ENCODE measurements around the gene GATB. TPM values are rescaled to one million over a fixed set of nuclear protein-coding genes. Genes with fewer than 3 reads are reported as not detected.

The GATB gene
- total RNA-seq, 2 donors from 2014 or later, result 28.1 to 131 TPM

DNA sequence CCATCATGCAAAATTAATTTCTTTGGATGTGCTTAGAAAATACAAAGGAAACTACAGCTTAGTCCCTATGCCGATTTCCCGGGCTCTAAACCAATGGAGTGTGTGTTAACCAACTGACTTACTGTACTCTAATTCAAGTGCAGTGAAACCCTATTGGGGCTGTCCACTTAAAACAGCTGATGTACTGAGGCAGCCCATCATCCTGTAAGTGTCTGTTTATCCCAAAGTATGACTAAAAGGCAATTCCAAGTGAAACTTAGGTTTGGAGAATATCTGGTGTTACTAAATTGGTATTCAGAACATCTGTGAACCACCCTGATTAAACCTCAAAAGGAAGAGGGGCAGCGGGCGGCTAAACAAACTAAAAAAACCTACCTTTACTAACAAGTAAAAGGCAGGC lies 79.7 kb downstream of the GATB start:
- H3K27ac ChIP-seq, result no peak overlapping the region
- H3K4me3 ChIP-seq, result no peak overlapping the region
- H3K36me3 ChIP-seq, result peaks cover 3% of the 10 kb centered on the region
- no peak for DNase-seq (ENCODE audit: low spot score)
- H3K4me1 ChIP-seq, result peaks cover 0 to 7% of the 10 kb centered on the region in 2 donors
- H3K27me3 ChIP-seq, result no peaks in the 10 kb centered on the region
- H3K9me3 ChIP-seq, result no peaks in the 10 kb centered on the region
- TF ChIP-seq CTCF (IDR thresholded peaks at IDR 0.05), result no peak

DNA sequence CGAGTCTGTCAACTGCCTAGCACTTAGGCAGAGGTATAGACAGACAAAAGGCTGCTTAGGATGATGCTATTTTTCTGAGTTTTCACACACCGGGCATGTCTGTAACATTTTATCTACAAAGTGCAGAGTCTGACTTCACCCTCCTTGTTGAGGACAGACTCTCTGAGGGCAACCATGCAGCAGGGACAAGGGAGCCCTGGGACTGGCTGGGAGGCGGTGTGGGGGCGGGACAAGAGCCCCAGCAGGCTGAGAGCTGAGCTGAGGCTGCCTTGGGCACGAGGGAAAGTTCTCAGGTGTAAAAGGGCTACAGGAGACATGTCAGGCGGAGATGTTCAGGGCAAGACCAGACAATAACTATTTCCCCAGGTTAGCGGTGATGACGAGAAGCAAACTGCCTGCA lies 81.6 kb downstream of the GATB start:
- H3K36me3 ChIP-seq, result peaks cover 3% of the 10 kb centered on the region
- H3K9me3 ChIP-seq, result no peaks in the 10 kb centered on the region
- H3K4me3 ChIP-seq, result no peak overlapping the region
- no peaks in the 10 kb centered on the region for H3K27me3 ChIP-seq
- peaks cover 0 to 15% of the 10 kb centered on the region in 2 donors for H3K4me1 ChIP-seq
- DNase-seq (ENCODE audit: low spot score), result no peak
- TF ChIP-seq CTCF (IDR thresholded peaks at IDR 0.05), result no peak
- H3K27ac ChIP-seq, result no peak overlapping the region

DNA sequence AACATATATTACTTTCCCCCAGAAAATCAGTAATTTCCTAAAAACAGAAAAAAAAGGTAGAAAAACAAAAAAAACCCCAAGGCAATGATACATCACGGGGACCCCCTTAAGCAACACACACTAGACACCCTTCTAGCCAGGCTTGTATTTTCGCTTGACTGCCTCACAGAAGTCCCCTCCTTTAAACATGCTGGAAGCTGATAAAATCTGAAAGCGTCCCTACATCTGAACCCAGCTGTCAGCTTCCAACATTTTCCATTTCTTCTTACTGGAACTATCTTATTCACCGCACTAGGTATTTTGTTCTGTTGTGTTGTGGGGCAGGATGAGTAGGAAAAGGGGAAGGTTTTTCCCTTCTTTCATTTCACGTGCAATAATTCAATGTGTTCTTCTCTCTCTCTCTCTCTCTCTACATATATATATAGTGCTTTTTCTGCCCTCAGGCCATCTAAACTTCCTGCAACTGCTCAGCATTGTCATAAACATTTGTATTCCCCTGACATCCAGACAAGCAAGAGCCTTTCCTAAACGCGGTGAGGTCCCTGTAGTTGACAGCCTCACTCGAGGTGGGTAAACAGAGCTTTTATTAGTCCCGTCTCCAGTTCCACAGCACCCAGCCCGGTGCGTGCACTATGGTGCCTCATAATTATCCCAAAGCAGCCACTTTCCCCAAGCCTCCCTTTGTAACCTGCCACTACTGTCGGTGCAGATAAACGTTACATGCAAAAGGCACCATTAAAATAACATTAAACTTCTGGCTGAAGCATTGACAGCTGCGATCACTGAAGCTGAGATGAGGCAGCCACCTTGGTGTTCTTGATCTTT lies 82.5 kb downstream of the GATB start:
- peaks cover 0 to 25% of the 10 kb centered on the region in 2 donors for H3K4me1 ChIP-seq
- no peak for DNase-seq (ENCODE audit: low spot score)
- no peak overlapping the region for H3K27ac ChIP-seq
- peaks cover 3% of the 10 kb centered on the region for H3K36me3 ChIP-seq
- H3K9me3 ChIP-seq, result no peaks in the 10 kb centered on the region
- H3K27me3 ChIP-seq, result no peaks in the 10 kb centered on the region
- H3K4me3 ChIP-seq, result no peak overlapping the region
- no peak for TF ChIP-seq CTCF (IDR thresholded peaks at IDR 0.05)

DNA sequence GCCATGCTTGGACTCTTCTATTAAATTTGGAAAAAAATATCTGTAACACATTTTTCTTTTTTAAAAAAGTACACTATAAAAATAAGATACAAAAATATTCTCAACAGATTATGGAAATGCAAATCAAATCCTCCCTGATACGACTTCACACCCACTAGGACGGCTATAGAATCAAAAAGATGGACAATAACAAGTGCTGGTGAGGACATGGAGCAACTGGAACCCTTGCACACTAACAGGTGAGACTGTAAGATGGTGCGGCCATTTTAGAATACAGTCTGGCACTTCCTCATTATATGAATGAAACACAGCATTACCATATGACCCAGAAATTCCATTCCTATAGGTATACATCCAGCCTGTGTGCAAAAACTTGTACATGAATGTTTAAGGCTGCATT lies 83.6 kb downstream of the GATB start:
- Histone ChIP-seq H3K27me3 (no peaks in the 10 kb centered on the region), H3K36me3 (peaks cover 3% of the 10 kb centered on the region), H3K4me3 (no peak overlapping the region), H3K27ac (no peak overlapping the region), H3K4me1 (peaks cover 0 to 26% of the 10 kb centered on the region in 2 donors), H3K9me3 (no peaks in the 10 kb centered on the region)
- TF ChIP-seq CTCF (IDR thresholded peaks at IDR 0.05), result no peak
- no peak for DNase-seq (ENCODE audit: low spot score)

- TF ChIP-seq CTCF (IDR thresholded peaks at IDR 0.05), result no peak
- H3K27ac ChIP-seq, result peak overlapping the region; percentile 69 to 79
- H3K4me3 ChIP-seq, result no peak overlapping the region
- H3K36me3 ChIP-seq, result peaks cover 3% of the 10 kb centered on the region
- peaks cover 0 to 32% of the 10 kb centered on the region in 2 donors for H3K4me1 ChIP-seq
- H3K27me3 ChIP-seq, result no peaks in the 10 kb centered on the region
- H3K9me3 ChIP-seq, result no peaks in the 10 kb centered on the region
- DNase-seq (ENCODE audit: low spot score), result no peak
Measured at GRCh38 chr4:151676301-151676700, 84.5 kb downstream of the GATB start.

Measured in right atrium auricular region (tissue), 2 donors.